ENCODE measurements around the gene KTN1. TPM values are rescaled to one million over a fixed set of nuclear protein-coding genes. Genes with fewer than 3 reads are reported as not detected.

KTN1 gene
- total and polyA plus RNA-seq, 2 donors: 97.2 to 175 TPM

- DNase-seq (ENCODE audit: extremely low spot score): no peak
- H3K27ac ChIP-seq (ENCODE audit: low read depth): no peak overlapping the region
- WGBS: 72% methylated on average over 5 of the region's 5 CpGs
- H3K4me1 ChIP-seq (ENCODE audit: insufficient read depth): no peaks in the 10 kb centered on the region
- no peak overlapping the region for H3K4me3 ChIP-seq (ENCODE audit: low read depth, low read length)
- no peaks in the 10 kb centered on the region for H3K36me3 ChIP-seq (ENCODE audit: insufficient read depth)
Observed at GRCh38 chr14:55689981-55690871, 110.2 kb downstream of the KTN1 start.

DNA sequence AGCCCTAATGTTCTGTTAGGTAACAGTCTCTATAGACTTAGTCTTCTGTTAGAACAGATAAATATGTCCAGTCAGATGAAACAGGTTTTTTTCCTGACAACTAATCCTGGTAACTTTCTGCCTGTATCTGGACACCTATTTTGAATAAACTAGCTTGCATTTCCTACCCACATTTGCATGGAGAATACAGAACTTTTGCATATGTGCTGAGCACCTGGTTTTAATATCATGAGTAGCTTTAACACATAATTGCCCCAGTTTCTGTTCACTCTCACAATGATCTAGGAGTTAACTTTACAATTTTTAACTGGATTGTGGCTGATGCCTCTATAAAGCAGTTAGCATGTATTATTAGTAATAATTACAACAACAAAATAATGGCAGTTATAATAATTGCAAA, 111.7 kb downstream of the KTN1 start:
- no peak overlapping the region for H3K27ac ChIP-seq (ENCODE audit: low read depth)
- no peaks in the 10 kb centered on the region for H3K36me3 ChIP-seq (ENCODE audit: insufficient read depth)
- no peak overlapping the region for H3K4me3 ChIP-seq (ENCODE audit: low read depth, low read length)
- H3K4me1 ChIP-seq (ENCODE audit: insufficient read depth): no peaks in the 10 kb centered on the region
- DNase-seq (ENCODE audit: extremely low spot score): no peak

- DNase-seq (ENCODE audit: extremely low spot score): no peak
- WGBS: 61% methylated on average over 4 of the region's 4 CpGs
- no peaks in the 10 kb centered on the region for H3K36me3 ChIP-seq (ENCODE audit: insufficient read depth)
- no peak overlapping the region for H3K4me3 ChIP-seq (ENCODE audit: low read depth, low read length)
- no peak overlapping the region for H3K27ac ChIP-seq (ENCODE audit: low read depth)
- no peaks in the 10 kb centered on the region for H3K4me1 ChIP-seq (ENCODE audit: insufficient read depth)
Observed at GRCh38 chr14:55693904-55694303, 113.9 kb downstream of the KTN1 start.

DNA sequence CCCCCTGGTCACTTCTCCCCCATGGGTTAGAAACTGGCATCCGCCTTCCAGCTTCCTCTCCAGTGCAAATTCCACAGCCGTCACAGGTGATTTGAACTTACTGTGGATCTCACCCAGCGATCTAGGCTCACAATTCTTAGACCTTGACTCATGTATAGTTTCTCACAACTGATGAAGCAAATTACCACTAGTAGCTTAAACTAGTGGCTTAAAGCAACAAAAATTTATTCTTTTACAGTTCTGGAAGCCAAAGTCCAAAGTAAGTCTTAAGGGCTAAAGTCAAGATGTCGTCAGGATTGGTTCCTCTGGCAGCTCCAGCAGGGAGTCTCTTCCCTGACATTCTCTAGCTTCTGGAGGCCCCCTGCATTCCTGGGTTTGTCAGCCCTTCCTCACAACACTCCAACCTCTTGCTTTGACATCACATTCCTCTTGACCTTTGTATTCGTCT, 117.4 kb downstream of the KTN1 start:
- Histone ChIP-seq H3K27ac (ENCODE audit: low read depth) (no peak overlapping the region), H3K4me3 (ENCODE audit: low read depth, low read length) (no peak overlapping the region), H3K36me3 (ENCODE audit: insufficient read depth) (no peaks in the 10 kb centered on the region), H3K4me1 (ENCODE audit: insufficient read depth) (no peaks in the 10 kb centered on the region)
- DNase-seq (ENCODE audit: extremely low spot score): no peak
- WGBS: 87% methylated on average over 5 of the region's 5 CpGs

- H3K4me3 ChIP-seq (ENCODE audit: low read depth, low read length): no peak overlapping the region
- 85% methylated on average over 4 of the region's 4 CpGs for WGBS
- no peaks in the 10 kb centered on the region for H3K4me1 ChIP-seq (ENCODE audit: insufficient read depth)
- H3K36me3 ChIP-seq (ENCODE audit: insufficient read depth): no peaks in the 10 kb centered on the region
- DNase-seq (ENCODE audit: extremely low spot score): no peak
- H3K27ac ChIP-seq (ENCODE audit: low read depth): no peak overlapping the region
Observed at GRCh38 chr14:55698051-55698450, 118.0 kb downstream of the KTN1 start.

DNA sequence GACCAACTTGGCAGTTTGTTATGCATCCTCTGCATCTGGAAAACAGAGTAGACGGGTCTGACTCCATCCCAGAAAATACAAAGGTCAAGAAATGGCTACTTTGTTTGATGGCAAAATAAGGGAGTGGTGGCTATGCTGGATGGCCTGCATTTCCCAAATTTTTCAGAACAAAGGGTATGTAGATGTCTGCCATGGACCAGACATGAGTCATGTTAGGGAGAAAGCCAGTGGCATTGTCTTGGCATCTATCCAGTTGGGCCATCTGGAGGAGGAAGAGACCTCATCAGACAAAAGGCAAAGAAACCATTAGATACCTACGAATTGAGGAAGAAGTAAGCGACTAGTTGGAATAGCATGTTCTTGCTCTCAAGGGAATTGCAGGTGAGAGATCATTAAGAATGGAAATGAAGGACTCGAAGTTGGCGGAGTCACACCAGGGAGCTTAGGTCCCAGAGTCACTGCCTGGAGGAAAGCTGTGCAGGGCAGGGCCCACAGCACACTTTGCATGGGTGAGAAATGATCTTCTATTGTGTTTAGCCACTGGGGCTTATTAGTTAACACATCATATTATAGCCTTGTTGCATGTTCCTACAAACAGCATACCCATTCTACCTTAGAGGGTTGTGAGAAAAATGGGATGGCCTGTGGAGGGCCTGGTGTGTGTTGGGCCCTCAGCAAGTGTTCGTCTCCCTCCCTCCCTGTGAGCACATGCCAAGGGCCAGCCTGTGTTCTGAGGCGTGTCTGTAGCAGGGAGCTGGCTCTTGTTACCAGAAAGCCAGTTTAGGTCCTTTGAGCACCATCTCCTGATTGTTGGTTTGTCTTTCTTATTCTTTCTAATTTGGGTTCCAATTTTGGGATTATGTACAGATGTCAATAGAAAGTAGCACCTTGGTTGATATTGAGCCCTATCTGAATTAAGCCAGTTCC, 119.4 kb downstream of the KTN1 start:
- 86% methylated on average over 7 of the region's 7 CpGs for WGBS
- Histone ChIP-seq H3K4me3 (ENCODE audit: low read depth, low read length) (no peak overlapping the region), H3K36me3 (ENCODE audit: insufficient read depth) (no peaks in the 10 kb centered on the region), H3K27ac (ENCODE audit: low read depth) (no peak overlapping the region), H3K4me1 (ENCODE audit: insufficient read depth) (no peaks in the 10 kb centered on the region)
- no peak for DNase-seq (ENCODE audit: extremely low spot score)

- no peaks in the 10 kb centered on the region for H3K4me1 ChIP-seq (ENCODE audit: insufficient read depth)
- no peaks in the 10 kb centered on the region for H3K36me3 ChIP-seq (ENCODE audit: insufficient read depth)
- DNase-seq (ENCODE audit: extremely low spot score): no peak
- H3K27ac ChIP-seq (ENCODE audit: low read depth): no peak overlapping the region
- WGBS: 97% methylated on average over 1 of the region's 1 CpG
- H3K4me3 ChIP-seq (ENCODE audit: low read depth, low read length): no peak overlapping the region
Observed at GRCh38 chr14:55701638-55702037, 121.6 kb downstream of the KTN1 start.

DNA sequence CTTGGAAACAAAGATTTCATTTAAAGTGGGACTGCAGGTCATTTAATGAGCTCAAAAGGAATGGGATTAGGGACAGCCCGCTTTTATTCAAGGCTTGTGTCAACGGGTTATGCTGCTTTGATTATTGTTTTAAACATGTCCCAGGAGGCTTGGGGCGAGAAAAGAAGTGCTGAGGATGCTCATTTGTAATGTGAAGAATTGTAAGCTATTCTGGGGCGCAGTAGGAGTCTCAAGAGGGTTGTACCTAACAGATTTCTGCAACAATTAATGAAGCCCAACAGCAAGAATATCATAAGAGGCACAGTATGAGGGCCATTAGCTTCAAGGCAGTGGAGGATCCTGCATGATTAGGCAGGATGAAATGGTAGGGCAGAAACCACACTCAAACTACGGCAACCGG, 122.5 kb downstream of the KTN1 start:
- no peaks in the 10 kb centered on the region for H3K36me3 ChIP-seq (ENCODE audit: insufficient read depth)
- no peak overlapping the region for H3K27ac ChIP-seq (ENCODE audit: low read depth)
- no peaks in the 10 kb centered on the region for H3K4me1 ChIP-seq (ENCODE audit: insufficient read depth)
- WGBS: 86% methylated on average over 6 of the region's 6 CpGs
- no peak overlapping the region for H3K4me3 ChIP-seq (ENCODE audit: low read depth, low read length)
- no peak for DNase-seq (ENCODE audit: extremely low spot score)

GRCh38 chr14:55704654-55705053, 124.6 kb downstream of the KTN1 start:
- no peaks in the 10 kb centered on the region for H3K4me1 ChIP-seq (ENCODE audit: insufficient read depth)
- H3K36me3 ChIP-seq (ENCODE audit: insufficient read depth): no peaks in the 10 kb centered on the region
- no peak overlapping the region for H3K27ac ChIP-seq (ENCODE audit: low read depth)
- no peak for DNase-seq (ENCODE audit: extremely low spot score)
- H3K4me3 ChIP-seq (ENCODE audit: low read depth, low read length): no peak overlapping the region
- WGBS: 94% methylated on average over 1 of the region's 1 CpG

GRCh38 chr14:55705651-55706364, 125.8 kb downstream of the KTN1 start:
- Histone ChIP-seq H3K36me3 (ENCODE audit: insufficient read depth) (no peaks in the 10 kb centered on the region), H3K4me1 (ENCODE audit: insufficient read depth) (no peaks in the 10 kb centered on the region), H3K27ac (ENCODE audit: low read depth) (no peak overlapping the region), H3K4me3 (ENCODE audit: low read depth, low read length) (no peak overlapping the region)
- WGBS: 73% methylated on average over 5 of the region's 5 CpGs
- DNase-seq (ENCODE audit: extremely low spot score): peak; percentile 45

- Histone ChIP-seq H3K27ac (ENCODE audit: low read depth) (no peak overlapping the region), H3K4me1 (ENCODE audit: insufficient read depth) (no peaks in the 10 kb centered on the region), H3K36me3 (ENCODE audit: insufficient read depth) (no peaks in the 10 kb centered on the region), H3K4me3 (ENCODE audit: low read depth, low read length) (no peak overlapping the region)
- 82% methylated on average over 1 of the region's 1 CpG for WGBS
- DNase-seq (ENCODE audit: extremely low spot score): no peak
Observed at GRCh38 chr14:55706365-55706684, 126.3 kb downstream of the KTN1 start.

GRCh38 chr14:55706893-55707292, 126.9 kb downstream of the KTN1 start:
- H3K4me3 ChIP-seq (ENCODE audit: low read depth, low read length): no peak overlapping the region
- H3K36me3 ChIP-seq (ENCODE audit: insufficient read depth): no peaks in the 10 kb centered on the region
- WGBS: 58% methylated on average over 2 of the region's 2 CpGs
- DNase-seq (ENCODE audit: extremely low spot score): no peak
- H3K4me1 ChIP-seq (ENCODE audit: insufficient read depth): no peaks in the 10 kb centered on the region
- no peak overlapping the region for H3K27ac ChIP-seq (ENCODE audit: low read depth)

DNA sequence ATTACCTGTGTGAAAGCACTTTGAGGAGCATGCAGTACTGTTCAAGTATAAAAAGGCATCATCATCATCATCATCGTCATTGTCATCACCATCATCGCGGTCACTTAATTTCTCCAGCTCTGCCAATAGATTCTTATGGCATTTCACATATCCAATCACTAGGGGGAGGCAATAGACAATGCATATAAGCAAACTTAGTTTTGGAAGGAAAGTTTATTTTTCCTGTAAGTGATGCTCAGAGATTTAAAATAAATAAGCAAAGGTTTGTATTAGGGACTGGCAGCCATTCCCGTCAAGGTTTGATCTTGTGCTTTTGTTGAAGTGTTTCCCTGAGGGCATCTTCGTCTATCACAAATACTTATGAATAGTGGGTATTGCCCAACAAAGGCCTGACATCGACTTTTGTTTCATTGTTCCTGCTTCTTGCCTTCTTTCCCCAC, 127.4 kb downstream of the KTN1 start:
- Histone ChIP-seq H3K4me3 (ENCODE audit: low read depth, low read length) (no peak overlapping the region), H3K4me1 (ENCODE audit: insufficient read depth) (no peaks in the 10 kb centered on the region), H3K27ac (ENCODE audit: low read depth) (no peak overlapping the region), H3K36me3 (ENCODE audit: insufficient read depth) (no peaks in the 10 kb centered on the region)
- 33% methylated on average over 6 of the region's 6 CpGs for WGBS
- no peak for DNase-seq (ENCODE audit: extremely low spot score)

Measured in urinary bladder (tissue), 4 donors.